Measurements from ENCODE around the gene SCARF2. TPM values are rescaled to one million over a fixed set of nuclear protein-coding genes. Genes with fewer than 3 reads are reported as not detected.
"Not testable (repeated sequence)": the region's sequence is repeated elsewhere in the genome, so short reads cannot be mapped to it uniquely, and the experiment has no call there.

The SCARF2 gene
- total RNA-seq, 2 donors from 2014 or later, result 12.8 to 28.6 TPM

DNA sequence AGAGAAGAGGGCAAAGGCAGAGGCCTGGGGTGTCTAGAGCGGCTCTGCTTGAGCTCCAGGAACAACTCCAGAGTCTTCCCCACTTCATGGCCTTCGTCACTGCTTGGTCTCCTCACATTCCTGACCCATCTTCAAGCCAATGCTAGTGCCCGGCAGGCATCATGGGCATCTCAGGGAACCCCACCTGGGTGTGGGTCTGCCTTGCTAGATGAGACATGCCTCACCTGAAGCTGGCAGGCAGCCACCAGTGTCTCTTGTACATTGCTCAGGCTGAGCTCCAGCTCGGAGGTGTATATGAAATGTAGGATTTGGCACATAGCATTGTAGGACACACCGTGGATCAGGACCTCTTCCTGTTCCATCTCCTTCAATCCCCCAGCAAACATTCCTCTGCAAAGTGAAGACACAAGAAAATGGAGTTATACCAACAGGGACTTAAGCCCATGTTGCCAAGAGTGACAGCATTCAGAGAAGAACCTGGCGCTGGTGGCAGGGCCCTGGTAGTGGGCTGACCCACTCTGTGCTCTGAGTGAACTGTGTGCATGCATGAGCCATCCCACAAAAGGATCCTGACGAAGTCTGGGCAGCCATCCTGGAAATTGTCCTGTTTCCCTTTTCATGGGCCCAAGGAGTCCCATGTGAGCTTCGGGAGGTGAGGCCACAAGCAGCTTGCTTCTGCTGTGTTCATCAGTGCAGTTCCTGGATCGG is 33.7 kb upstream of the SCARF2 start:
- TF ChIP-seq POLR2AphosphoS5 (IDR thresholded peaks at IDR 0.05) (no peak), POLR2A (IDR thresholded peaks at IDR 0.05) (no peak)
- TF ChIP-seq, protein P1, sequence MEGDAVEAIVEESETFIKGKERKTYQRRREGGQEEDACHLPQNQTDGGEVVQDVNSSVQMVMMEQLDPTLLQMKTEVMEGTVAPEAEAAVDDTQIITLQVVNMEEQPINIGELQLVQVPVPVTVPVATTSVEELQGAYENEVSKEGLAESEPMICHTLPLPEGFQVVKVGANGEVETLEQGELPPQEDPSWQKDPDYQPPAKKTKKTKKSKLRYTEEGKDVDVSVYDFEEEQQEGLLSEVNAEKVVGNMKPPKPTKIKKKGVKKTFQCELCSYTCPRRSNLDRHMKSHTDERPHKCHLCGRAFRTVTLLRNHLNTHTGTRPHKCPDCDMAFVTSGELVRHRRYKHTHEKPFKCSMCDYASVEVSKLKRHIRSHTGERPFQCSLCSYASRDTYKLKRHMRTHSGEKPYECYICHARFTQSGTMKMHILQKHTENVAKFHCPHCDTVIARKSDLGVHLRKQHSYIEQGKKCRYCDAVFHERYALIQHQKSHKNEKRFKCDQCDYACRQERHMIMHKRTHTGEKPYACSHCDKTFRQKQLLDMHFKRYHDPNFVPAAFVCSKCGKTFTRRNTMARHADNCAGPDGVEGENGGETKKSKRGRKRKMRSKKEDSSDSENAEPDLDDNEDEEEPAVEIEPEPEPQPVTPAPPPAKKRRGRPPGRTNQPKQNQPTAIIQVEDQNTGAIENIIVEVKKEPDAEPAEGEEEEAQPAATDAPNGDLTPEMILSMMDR (IDR thresholded peaks at IDR 0.05), result no peak

DNA sequence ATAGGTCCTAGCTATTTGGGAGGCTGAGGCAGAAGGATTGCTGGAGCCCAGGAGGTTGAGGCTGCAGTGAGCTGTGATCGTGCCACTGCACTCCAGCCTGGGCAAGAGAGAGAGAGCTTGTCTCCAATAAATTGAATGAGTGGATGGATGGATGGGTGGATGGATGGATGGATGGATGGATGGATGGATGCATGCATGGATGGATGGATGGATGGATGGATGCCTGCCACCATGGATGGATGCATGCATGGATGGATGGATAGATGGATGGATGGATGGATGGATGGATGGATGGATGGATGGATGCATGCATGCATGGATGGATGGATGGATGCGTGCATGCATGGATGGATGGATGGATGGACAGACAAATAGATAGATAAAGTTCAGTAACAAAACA is 32.9 kb upstream of the SCARF2 start:
- H3K4me1 ChIP-seq (replicated peaks); H3K4me3 ChIP-seq; H3K27me3 ChIP-seq (replicated peaks; ENCODE audit: insufficient read depth); H3K36me3 ChIP-seq; H3K9me3 ChIP-seq; DNase-seq (ENCODE audit: low spot score); H3K27ac ChIP-seq; intact Hi-C loops (cut with DNase I): not testable (repeated sequence)
- WGBS, result 100% methylated on average over 2 of the region's 2 CpGs

More for the DNA sequence above, 33.7 kb upstream of the SCARF2 start:
- intact Hi-C loops (cut with DNase I), result no loop called here
- WGBS, result 61% methylated on average over 9 of the region's 9 CpGs
- no peak overlapping the region for H3K4me3 ChIP-seq
- H3K36me3 ChIP-seq, result peaks cover 0 to 3% of the 10 kb centered on the region in 2 donors
- no peaks in the 10 kb centered on the region for H3K9me3 ChIP-seq
- DNase-seq (ENCODE audit: low spot score), result no peak
- no peak overlapping the region for H3K27ac ChIP-seq
- H3K27me3 ChIP-seq (replicated peaks; ENCODE audit: insufficient read depth), result no peaks in the 10 kb centered on the region
- H3K4me1 ChIP-seq (replicated peaks), result no peaks in the 10 kb centered on the region

DNA sequence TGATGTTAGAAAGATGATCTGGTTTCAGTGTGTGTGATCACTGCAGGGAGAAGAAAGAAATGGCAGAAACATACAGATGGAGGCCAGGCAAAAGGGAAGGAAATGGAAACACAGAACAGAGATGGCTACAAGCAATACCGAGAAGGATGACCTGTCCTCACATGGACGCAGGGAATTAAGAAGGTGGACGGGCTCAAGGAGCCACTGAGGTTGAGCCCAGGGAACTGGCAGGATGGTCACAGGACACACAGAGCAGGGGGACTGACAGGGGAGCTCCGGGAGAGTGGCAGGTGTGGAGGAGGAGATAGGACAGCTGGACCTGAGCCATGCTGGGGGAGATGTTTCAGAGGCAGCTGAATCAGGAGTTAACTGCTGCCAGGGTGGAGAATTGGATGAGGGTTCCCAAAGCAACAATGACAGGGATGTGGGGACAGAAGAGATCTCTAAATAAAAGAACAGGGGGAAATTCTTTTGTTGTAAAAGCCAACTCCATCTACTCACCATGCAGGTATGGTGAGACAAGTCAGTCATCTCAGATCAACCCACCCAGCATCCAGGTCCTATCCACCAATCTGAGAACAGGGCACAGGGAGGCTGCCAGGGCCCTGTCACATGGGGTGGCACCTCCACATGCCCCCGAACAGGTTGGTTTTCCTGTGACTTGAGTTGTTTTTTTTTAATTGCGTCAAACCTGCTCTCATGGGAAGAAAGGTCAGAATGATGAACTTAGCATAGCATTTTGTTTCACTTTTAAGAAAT is 31.7 kb upstream of the SCARF2 start:
- H3K36me3 ChIP-seq, result peaks cover 0 to 3% of the 10 kb centered on the region in 2 donors
- DNase-seq (ENCODE audit: low spot score), result no peak
- 82% methylated on average over 6 of the region's 6 CpGs for WGBS
- no peak overlapping the region for H3K27ac ChIP-seq
- H3K4me1 ChIP-seq (replicated peaks), result no peaks in the 10 kb centered on the region
- no peaks in the 10 kb centered on the region for H3K9me3 ChIP-seq
- intact Hi-C loops (cut with DNase I), result no loop called here
- TF ChIP-seq POLR2AphosphoS5 (IDR thresholded peaks at IDR 0.05) (no peak), POLR2A (IDR thresholded peaks at IDR 0.05) (no peak)
- TF ChIP-seq, protein P1 (IDR thresholded peaks at IDR 0.05), result no peak
- H3K27me3 ChIP-seq (replicated peaks; ENCODE audit: insufficient read depth), result no peaks in the 10 kb centered on the region
- H3K4me3 ChIP-seq, result no peak overlapping the region

DNA sequence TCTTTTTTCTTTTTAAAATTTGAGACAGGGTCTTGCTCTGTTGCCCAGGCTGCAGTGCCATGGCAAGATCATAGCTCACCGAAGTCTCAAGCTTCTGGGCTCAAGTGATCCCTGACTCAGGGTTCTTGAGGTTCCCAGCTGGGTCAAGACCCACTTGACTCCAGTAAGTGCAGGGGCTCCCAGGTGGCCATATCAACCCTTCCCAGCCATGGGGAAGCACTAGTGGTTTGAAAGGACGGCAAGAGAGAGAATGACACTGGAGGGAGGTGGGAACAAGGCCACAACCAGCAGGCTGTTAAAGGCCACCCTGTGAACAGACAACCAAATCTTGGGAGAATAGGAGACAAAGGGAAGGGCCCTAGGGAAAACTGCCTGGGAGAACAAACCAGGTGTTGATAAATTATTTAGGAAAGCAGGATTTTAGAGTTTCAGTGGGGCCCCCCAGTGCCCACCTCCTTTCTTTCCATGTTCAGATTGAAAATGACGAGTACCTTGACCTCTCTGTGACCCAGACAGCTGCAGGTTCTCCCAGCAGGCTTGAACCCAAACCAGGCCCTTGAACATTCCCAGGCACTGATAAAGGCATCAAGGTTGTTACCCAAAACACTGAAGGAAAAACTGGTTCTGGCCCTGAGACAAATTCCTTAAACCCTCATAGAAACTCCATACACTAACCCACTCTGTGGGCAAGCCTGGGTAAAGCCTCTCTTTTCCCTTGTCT is 29.2 kb upstream of the SCARF2 start:
- DNase-seq (ENCODE audit: low spot score), result no peak
- intact Hi-C loops (cut with DNase I), result no loop called here
- Histone ChIP-seq H3K4me1 (replicated peaks) (no peaks in the 10 kb centered on the region), H3K9me3 (no peaks in the 10 kb centered on the region), H3K27ac (no peak overlapping the region), H3K36me3 (peaks cover 0 to 3% of the 10 kb centered on the region in 2 donors), H3K4me3 (no peak overlapping the region), H3K27me3 (replicated peaks; ENCODE audit: insufficient read depth) (no peaks in the 10 kb centered on the region)
- TF ChIP-seq POLR2AphosphoS5 (IDR thresholded peaks at IDR 0.05) (no peak), POLR2A (IDR thresholded peaks at IDR 0.05) (no peak)
- TF ChIP-seq, protein P1 (IDR thresholded peaks at IDR 0.05), result no peak
- 90% methylated on average over 3 of the region's 3 CpGs for WGBS

DNA sequence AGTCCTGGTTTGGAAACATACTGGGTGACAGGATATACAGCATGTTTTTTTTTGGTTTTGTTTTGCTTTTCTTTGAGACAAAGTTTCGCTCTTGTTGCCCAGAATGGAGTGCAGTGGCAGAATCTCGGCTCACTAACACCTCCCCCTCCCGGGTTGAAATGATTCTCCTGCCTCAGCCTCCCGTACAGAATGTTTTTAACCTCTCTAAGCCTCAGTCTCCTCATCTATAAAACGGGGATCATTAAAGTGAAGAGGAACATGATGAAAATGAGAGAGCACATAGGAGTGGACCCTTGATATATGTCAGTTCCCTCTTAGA is 28.1 kb upstream of the SCARF2 start:
- Histone ChIP-seq H3K36me3 (no peaks in the 10 kb centered on the region), H3K27ac (no peak overlapping the region)

More for the DNA sequence above, 28.1 kb upstream of the SCARF2 start:
- Histone ChIP-seq H3K4me3 (no peak overlapping the region), H3K4me1 (replicated peaks) (no peaks in the 10 kb centered on the region), H3K9me3 (no peaks in the 10 kb centered on the region), H3K27me3 (replicated peaks; ENCODE audit: insufficient read depth) (no peaks in the 10 kb centered on the region)
- no peak for TF ChIP-seq POLR2AphosphoS5 (IDR thresholded peaks at IDR 0.05)
- TF ChIP-seq, protein P1 (IDR thresholded peaks at IDR 0.05), result no peak
- no peak for TF ChIP-seq POLR2A (IDR thresholded peaks at IDR 0.05)
- WGBS, result 88% methylated on average over 5 of the region's 5 CpGs
- DNase-seq (ENCODE audit: low spot score), result no peak
- intact Hi-C loops (cut with DNase I), result no loop called here

All from prostate gland (tissue), 2 donors.